Measurements from ENCODE around the gene CPNE2.

CPNE2 gene

GRCh38 chr16:57067347-57067746 lies 25.0 kb upstream of the CPNE2 start:
- no peak overlapping the region for H4K91ac ChIP-seq (ENCODE audit: low read depth, low read length, poor library complexity)
- no peak overlapping the region for H3K18ac ChIP-seq (ENCODE audit: low read length)
- no peak for DNase-seq (ENCODE audit: low spot score)
- no peak overlapping the region for H3K4me2 ChIP-seq (ENCODE audit: insufficient read depth, low read length, poor library complexity, severe bottlenecking)
- no peaks in the 10 kb centered on the region for H3K79me1 ChIP-seq (ENCODE audit: low read depth, low read length)
- H2BK15ac ChIP-seq (ENCODE audit: low read length): no peak overlapping the region
- no peak overlapping the region for H2BK12ac ChIP-seq (ENCODE audit: low read length)
- H3K23ac ChIP-seq (ENCODE audit: low read depth, low read length, poor library complexity): no peak overlapping the region
- H3K4me3 ChIP-seq (ENCODE audit: low read length in 2 of 2): no peak overlapping the region
- no peak overlapping the region for H3K27ac ChIP-seq (replicated peaks; ENCODE audit: low read length)
- no peak overlapping the region for H3K14ac ChIP-seq (ENCODE audit: low read length)
- no peak overlapping the region for H2AK5ac ChIP-seq (ENCODE audit: low read depth, low read length)
- H2BK5ac ChIP-seq (ENCODE audit: low read length): no peak overlapping the region
- H4K8ac ChIP-seq (ENCODE audit: low read depth, low read length): no peak overlapping the region
- H3K4ac ChIP-seq (ENCODE audit: low read length): no peak overlapping the region
- no peak overlapping the region for H3K9ac ChIP-seq (ENCODE audit: low read depth, low read length, poor library complexity)
- WGBS, 2 donors (ENCODE audit: extremely low coverage in 2 of 2, insufficient read length in 2 of 2, insufficient replicate concordance in 1 of 2): no CpG with 5 or more reads among the region's 3 CpGs
- H3K27me3 ChIP-seq (ENCODE audit: control insufficient read depth in 3 of 3, insufficient read depth in 3 of 3, low read depth in 1 of 3, low read length in 3 of 3): peaks cover 0 to 41% (median 0%) of the 10 kb centered on the region in 3 experiments
- no peaks in the 10 kb centered on the region for H3K9me3 ChIP-seq (replicated peaks in 1 of 2; ENCODE audit: control insufficient read depth in 2 of 2, insufficient read depth in 1 of 2, low read depth in 1 of 2, low read length in 2 of 2)
- peaks cover 0 to 8% of the 10 kb centered on the region in 2 donors for H3K4me1 ChIP-seq (ENCODE audit: control insufficient read depth in 2 of 2, insufficient read depth in 1 of 2, low read depth in 1 of 2, low read length in 2 of 2)
- no peak overlapping the region for H2BK120ac ChIP-seq (ENCODE audit: low read depth, low read length)
- H3K36me3 ChIP-seq (replicated peaks in 1 of 2; ENCODE audit: control insufficient read depth in 2 of 2, insufficient read depth in 2 of 2, low read length in 2 of 2): no peaks in the 10 kb centered on the region
- no peak overlapping the region for H2AFZ ChIP-seq (ENCODE audit: low read length)

DNA sequence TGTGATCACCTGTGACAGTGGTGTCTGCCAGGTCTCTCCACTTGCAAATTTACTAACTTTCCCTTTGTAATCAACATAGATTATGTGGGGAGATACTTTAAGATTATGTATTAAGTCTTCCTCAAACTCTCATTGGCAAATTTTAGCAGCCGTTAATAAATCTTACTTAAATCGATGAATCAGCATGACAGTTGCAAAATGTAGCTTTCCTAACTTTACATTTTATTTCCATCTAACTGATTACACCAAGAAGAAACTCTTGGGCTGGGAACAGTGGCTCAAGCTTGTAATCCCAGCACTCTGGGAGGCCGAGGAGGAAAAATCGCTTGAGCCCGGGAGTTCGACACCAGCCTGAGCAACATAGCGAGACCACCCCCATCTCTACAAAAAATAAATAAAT lies 23.3 kb upstream of the CPNE2 start:
- H2BK15ac ChIP-seq (ENCODE audit: low read length): no peak overlapping the region
- no peak overlapping the region for H2AK5ac ChIP-seq (ENCODE audit: low read depth, low read length)
- H3K79me1 ChIP-seq (ENCODE audit: low read depth, low read length): no peaks in the 10 kb centered on the region
- H3K18ac ChIP-seq (ENCODE audit: low read length): no peak overlapping the region
- H3K27me3 ChIP-seq (ENCODE audit: control insufficient read depth in 3 of 3, insufficient read depth in 3 of 3, low read depth in 1 of 3, low read length in 3 of 3): peaks cover 0 to 41% (median 0%) of the 10 kb centered on the region in 3 experiments
- no peak overlapping the region for H2BK5ac ChIP-seq (ENCODE audit: low read length)
- H3K4me3 ChIP-seq (ENCODE audit: low read length in 2 of 2): no peak overlapping the region
- no peak overlapping the region for H4K91ac ChIP-seq (ENCODE audit: low read depth, low read length, poor library complexity)
- H3K14ac ChIP-seq (ENCODE audit: low read length): no peak overlapping the region
- no peaks in the 10 kb centered on the region for H3K36me3 ChIP-seq (replicated peaks in 1 of 2; ENCODE audit: control insufficient read depth in 2 of 2, insufficient read depth in 2 of 2, low read length in 2 of 2)
- H3K23ac ChIP-seq (ENCODE audit: low read depth, low read length, poor library complexity): no peak overlapping the region
- H3K27ac ChIP-seq (replicated peaks; ENCODE audit: low read length): no peak overlapping the region
- H3K4me1 ChIP-seq (ENCODE audit: control insufficient read depth in 2 of 2, insufficient read depth in 1 of 2, low read depth in 1 of 2, low read length in 2 of 2): peaks cover 0 to 8% of the 10 kb centered on the region in 2 donors
- H3K4ac ChIP-seq (ENCODE audit: low read length): no peak overlapping the region
- no CpG with 5 or more reads among the region's 7 CpGs for WGBS, 2 donors (ENCODE audit: extremely low coverage in 2 of 2, insufficient read length in 2 of 2, insufficient replicate concordance in 1 of 2)
- H3K9ac ChIP-seq (ENCODE audit: low read depth, low read length, poor library complexity): no peak overlapping the region
- no peak overlapping the region for H2BK12ac ChIP-seq (ENCODE audit: low read length)
- no peak overlapping the region for H2BK120ac ChIP-seq (ENCODE audit: low read depth, low read length)
- no peak overlapping the region for H4K8ac ChIP-seq (ENCODE audit: low read depth, low read length)
- no peaks in the 10 kb centered on the region for H3K9me3 ChIP-seq (replicated peaks in 1 of 2; ENCODE audit: control insufficient read depth in 2 of 2, insufficient read depth in 1 of 2, low read depth in 1 of 2, low read length in 2 of 2)
- DNase-seq (ENCODE audit: low spot score): no peak
- no peak overlapping the region for H3K4me2 ChIP-seq (ENCODE audit: insufficient read depth, low read length, poor library complexity, severe bottlenecking)
- no peak overlapping the region for H2AFZ ChIP-seq (ENCODE audit: low read length)

GRCh38 chr16:57069635-57070370 lies 22.6 kb upstream of the CPNE2 start:
- no CpG with 5 or more reads among the region's 8 CpGs for WGBS, 2 donors (ENCODE audit: extremely low coverage in 2 of 2, insufficient read length in 2 of 2, insufficient replicate concordance in 1 of 2)
- peak overlapping the region; percentile 75 for H3K18ac ChIP-seq (ENCODE audit: low read length)
- H3K4ac ChIP-seq (ENCODE audit: low read length): no peak overlapping the region

GRCh38 chr16:57070424-57070823 lies 22.0 kb upstream of the CPNE2 start:
- no peak for DNase-seq (ENCODE audit: low spot score)
- no peak overlapping the region for H3K4me3 ChIP-seq (ENCODE audit: low read length in 2 of 2)
- peak overlapping the region; percentile 49 for H2AK5ac ChIP-seq (ENCODE audit: low read depth, low read length)
- peak overlapping the region; percentile 63 for H2BK12ac ChIP-seq (ENCODE audit: low read length)
- H3K27me3 ChIP-seq (ENCODE audit: control insufficient read depth in 3 of 3, insufficient read depth in 3 of 3, low read depth in 1 of 3, low read length in 3 of 3): peaks cover 0 to 41% (median 0%) of the 10 kb centered on the region in 3 experiments
- no peak overlapping the region for H3K14ac ChIP-seq (ENCODE audit: low read length)
- H4K91ac ChIP-seq (ENCODE audit: low read depth, low read length, poor library complexity): peak overlapping the region; percentile 5
- no peaks in the 10 kb centered on the region for H3K36me3 ChIP-seq (replicated peaks in 1 of 2; ENCODE audit: control insufficient read depth in 2 of 2, insufficient read depth in 2 of 2, low read length in 2 of 2)
- no peaks in the 10 kb centered on the region for H3K9me3 ChIP-seq (replicated peaks in 1 of 2; ENCODE audit: control insufficient read depth in 2 of 2, insufficient read depth in 1 of 2, low read depth in 1 of 2, low read length in 2 of 2)
- H2BK15ac ChIP-seq (ENCODE audit: low read length): peak overlapping the region; percentile 16
- H3K4me1 ChIP-seq (ENCODE audit: control insufficient read depth in 2 of 2, insufficient read depth in 1 of 2, low read depth in 1 of 2, low read length in 2 of 2): peaks cover 0 to 8% of the 10 kb centered on the region in 2 donors
- H4K8ac ChIP-seq (ENCODE audit: low read depth, low read length): no peak overlapping the region
- peak overlapping the region; percentile 66 for H3K23ac ChIP-seq (ENCODE audit: low read depth, low read length, poor library complexity)
- no peak overlapping the region for H3K4ac ChIP-seq (ENCODE audit: low read length)
- peak overlapping the region; percentile 27 for H3K9ac ChIP-seq (ENCODE audit: low read depth, low read length, poor library complexity)
- no peak overlapping the region for H2AFZ ChIP-seq (ENCODE audit: low read length)
- no peak overlapping the region for H2BK120ac ChIP-seq (ENCODE audit: low read depth, low read length)
- H3K79me1 ChIP-seq (ENCODE audit: low read depth, low read length): no peaks in the 10 kb centered on the region
- H3K27ac ChIP-seq (replicated peaks; ENCODE audit: low read length): no peak overlapping the region
- H3K4me2 ChIP-seq (ENCODE audit: insufficient read depth, low read length, poor library complexity, severe bottlenecking): no peak overlapping the region
- H3K18ac ChIP-seq (ENCODE audit: low read length): no peak overlapping the region
- no CpG with 5 or more reads among the region's 2 CpGs for WGBS, 2 donors (ENCODE audit: extremely low coverage in 2 of 2, insufficient read length in 2 of 2, insufficient replicate concordance in 1 of 2)
- peak overlapping the region; percentile 46 for H2BK5ac ChIP-seq (ENCODE audit: low read length)

More at GRCh38 chr16:57069635-57070370, 22.6 kb upstream of the CPNE2 start:
- peak overlapping the region; percentile 63 for H2BK12ac ChIP-seq (ENCODE audit: low read length)
- H3K27ac ChIP-seq (replicated peaks; ENCODE audit: low read length): no peak overlapping the region
- peak overlapping the region; percentile 66 for H3K23ac ChIP-seq (ENCODE audit: low read depth, low read length, poor library complexity)
- peaks cover 0 to 41% (median 0%) of the 10 kb centered on the region in 3 experiments for H3K27me3 ChIP-seq (ENCODE audit: control insufficient read depth in 3 of 3, insufficient read depth in 3 of 3, low read depth in 1 of 3, low read length in 3 of 3)
- peaks cover 0 to 8% of the 10 kb centered on the region in 2 donors for H3K4me1 ChIP-seq (ENCODE audit: control insufficient read depth in 2 of 2, insufficient read depth in 1 of 2, low read depth in 1 of 2, low read length in 2 of 2)
- H3K14ac ChIP-seq (ENCODE audit: low read length): peak overlapping the region; percentile 12
- H4K91ac ChIP-seq (ENCODE audit: low read depth, low read length, poor library complexity): peak overlapping the region; percentile 5
- no peaks in the 10 kb centered on the region for H3K79me1 ChIP-seq (ENCODE audit: low read depth, low read length)
- H2BK120ac ChIP-seq (ENCODE audit: low read depth, low read length): no peak overlapping the region
- H3K9ac ChIP-seq (ENCODE audit: low read depth, low read length, poor library complexity): peak overlapping the region; percentile 27
- no peak overlapping the region for H3K4me2 ChIP-seq (ENCODE audit: insufficient read depth, low read length, poor library complexity, severe bottlenecking)
- DNase-seq (ENCODE audit: low spot score): no peak
- no peaks in the 10 kb centered on the region for H3K36me3 ChIP-seq (replicated peaks in 1 of 2; ENCODE audit: control insufficient read depth in 2 of 2, insufficient read depth in 2 of 2, low read length in 2 of 2)
- peak overlapping the region; percentile 49 for H2AK5ac ChIP-seq (ENCODE audit: low read depth, low read length)
- H4K8ac ChIP-seq (ENCODE audit: low read depth, low read length): no peak overlapping the region
- peak overlapping the region in 1 of 2 donors; percentile 45 for H3K4me3 ChIP-seq (ENCODE audit: low read length in 2 of 2)
- H2AFZ ChIP-seq (ENCODE audit: low read length): no peak overlapping the region
- no peaks in the 10 kb centered on the region for H3K9me3 ChIP-seq (replicated peaks in 1 of 2; ENCODE audit: control insufficient read depth in 2 of 2, insufficient read depth in 1 of 2, low read depth in 1 of 2, low read length in 2 of 2)
- H2BK5ac ChIP-seq (ENCODE audit: low read length): peak overlapping the region; percentile 46
- peak overlapping the region; percentile 16 for H2BK15ac ChIP-seq (ENCODE audit: low read length)

All from neuronal stem cell (in vitro differentiated cells).